ENCODE measurements around the gene SERPINE3.

Gene SERPINE3

DNA sequence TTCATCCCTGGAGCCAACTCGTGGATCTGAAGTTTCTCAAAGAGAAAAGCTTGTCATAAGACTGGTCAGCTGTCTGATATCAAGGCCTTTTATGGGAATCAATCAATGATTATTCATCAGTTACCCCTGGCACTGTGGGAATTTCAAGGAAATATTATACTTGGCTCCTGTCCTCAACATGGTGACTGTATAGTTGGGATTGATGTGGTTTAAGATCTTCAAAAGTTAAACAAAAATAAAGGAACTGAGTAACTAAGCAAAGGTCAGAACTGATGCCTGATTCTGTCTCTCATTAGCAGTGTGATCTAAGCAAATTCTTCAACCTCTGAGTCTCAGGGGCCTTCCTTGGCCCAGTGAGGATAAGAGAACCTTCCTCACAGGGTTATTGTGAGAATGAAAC is 22.2 kb upstream of the SERPINE3 start:
- no peak for TF ChIP-seq POLR2A (IDR thresholded peaks at IDR 0.05; ENCODE audit: low read depth, low read length)
- no peak for TF ChIP-seq POLR2AphosphoS5 (IDR thresholded peaks at IDR 0.05; ENCODE audit: low read depth, low read length)
- no peak for TF ChIP-seq TAF1 (IDR thresholded peaks at IDR 0.05; ENCODE audit: borderline replicate concordance, low read depth, low read length)
- no peak for DNase-seq (ENCODE audit: insufficient read length)
- no peak for FAIRE-seq

DNA sequence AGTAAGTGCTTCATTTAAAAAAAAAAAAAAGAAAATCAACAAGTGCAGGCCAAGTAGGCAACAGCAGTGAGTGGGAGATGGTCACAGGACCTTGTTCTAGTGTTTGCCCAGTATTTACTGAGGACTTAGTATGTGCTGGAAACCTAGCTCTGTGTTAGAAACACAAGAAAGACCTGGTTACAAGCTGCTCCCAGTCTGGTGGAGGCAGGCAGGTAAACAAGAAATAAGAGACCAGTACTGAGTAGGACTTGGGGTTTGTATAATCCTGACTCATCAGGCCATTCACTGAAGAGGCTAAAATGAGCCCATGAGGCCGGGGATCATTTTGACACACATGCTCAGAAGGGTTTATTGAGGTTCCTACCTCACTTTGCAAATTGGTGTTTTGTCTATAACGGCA is 21.5 kb upstream of the SERPINE3 start:
- TF ChIP-seq POLR2A (IDR thresholded peaks at IDR 0.05; ENCODE audit: low read depth, low read length) (no peak), POLR2AphosphoS5 (IDR thresholded peaks at IDR 0.05; ENCODE audit: low read depth, low read length) (no peak), TAF1 (IDR thresholded peaks at IDR 0.05; ENCODE audit: borderline replicate concordance, low read depth, low read length) (no peak)
- DNase-seq (ENCODE audit: insufficient read length) (no peak), FAIRE-seq (no peak)

DNA sequence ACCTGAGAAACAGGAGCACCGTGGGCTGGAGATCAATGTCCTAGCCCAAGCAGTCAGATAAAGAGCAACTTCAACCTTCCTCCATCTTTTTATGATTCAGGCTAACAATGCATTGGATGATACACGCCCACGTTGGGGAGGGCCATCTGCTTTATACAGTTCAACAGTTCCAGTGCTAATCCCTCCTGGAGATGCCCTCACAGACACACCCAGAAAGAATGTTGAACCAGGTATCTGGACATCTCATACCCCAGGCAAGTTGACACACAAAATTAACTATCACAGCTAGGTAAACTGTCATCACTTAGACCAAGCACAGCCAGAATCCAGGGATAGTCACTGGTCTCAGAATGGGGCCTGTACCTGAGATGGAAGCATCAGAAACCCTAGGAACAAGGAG is 20.6 kb upstream of the SERPINE3 start:
- DNase-seq (ENCODE audit: insufficient read length) (no peak), FAIRE-seq (no peak)
- no peak for TF ChIP-seq POLR2AphosphoS5 (IDR thresholded peaks at IDR 0.05; ENCODE audit: low read depth, low read length)
- TF ChIP-seq POLR2A (IDR thresholded peaks at IDR 0.05; ENCODE audit: low read depth, low read length): no peak
- TF ChIP-seq TAF1 (IDR thresholded peaks at IDR 0.05; ENCODE audit: borderline replicate concordance, low read depth, low read length): no peak

DNA sequence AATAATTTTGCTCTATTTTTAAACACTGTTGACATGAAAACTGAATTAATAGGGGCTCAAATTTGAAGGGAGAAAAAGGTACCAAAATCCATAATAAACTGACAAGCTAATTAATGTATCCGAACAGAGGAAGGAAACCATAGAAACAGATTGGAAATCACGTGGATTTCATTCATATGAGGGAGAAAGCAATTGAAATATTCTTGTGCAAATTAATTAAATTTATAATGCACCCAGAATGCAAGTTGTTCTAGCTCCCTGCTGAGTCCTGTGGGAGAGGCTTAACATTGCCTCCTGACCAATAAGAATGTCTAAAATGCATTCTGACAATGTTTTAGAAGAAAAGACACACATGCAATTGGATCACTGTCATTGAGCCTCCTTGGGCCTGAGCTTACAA is 17.7 kb upstream of the SERPINE3 start:
- no peak for FAIRE-seq
- no peak for TF ChIP-seq POLR2A (IDR thresholded peaks at IDR 0.05; ENCODE audit: low read depth, low read length)
- no peak for TF ChIP-seq POLR2AphosphoS5 (IDR thresholded peaks at IDR 0.05; ENCODE audit: low read depth, low read length)
- no peak for TF ChIP-seq TAF1 (IDR thresholded peaks at IDR 0.05; ENCODE audit: borderline replicate concordance, low read depth, low read length)

DNA sequence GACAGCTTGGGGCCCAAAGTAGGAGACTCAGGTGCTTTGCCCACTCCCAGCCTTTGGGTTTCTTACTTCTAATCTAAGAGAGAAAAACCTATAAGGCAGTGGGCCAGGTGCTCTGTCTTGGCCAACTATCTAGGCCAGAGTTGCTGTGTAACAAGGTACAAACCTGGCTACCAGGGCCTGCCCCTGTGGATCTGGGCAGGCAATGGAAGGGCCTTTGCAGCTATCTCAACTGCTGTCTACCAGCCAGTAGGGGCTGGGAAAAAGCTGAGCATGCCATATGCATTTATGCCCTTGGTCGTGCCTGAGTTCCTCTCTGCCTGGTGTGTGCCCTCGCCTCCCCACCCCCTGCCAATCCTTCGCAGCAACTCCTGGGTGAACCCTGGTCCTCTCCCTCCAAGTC is 16.7 kb upstream of the SERPINE3 start:
- no peak for DNase-seq (ENCODE audit: insufficient read length)

More for the DNA sequence above, 17.7 kb upstream of the SERPINE3 start:
- DNase-seq (ENCODE audit: insufficient read length): no peak

DNA sequence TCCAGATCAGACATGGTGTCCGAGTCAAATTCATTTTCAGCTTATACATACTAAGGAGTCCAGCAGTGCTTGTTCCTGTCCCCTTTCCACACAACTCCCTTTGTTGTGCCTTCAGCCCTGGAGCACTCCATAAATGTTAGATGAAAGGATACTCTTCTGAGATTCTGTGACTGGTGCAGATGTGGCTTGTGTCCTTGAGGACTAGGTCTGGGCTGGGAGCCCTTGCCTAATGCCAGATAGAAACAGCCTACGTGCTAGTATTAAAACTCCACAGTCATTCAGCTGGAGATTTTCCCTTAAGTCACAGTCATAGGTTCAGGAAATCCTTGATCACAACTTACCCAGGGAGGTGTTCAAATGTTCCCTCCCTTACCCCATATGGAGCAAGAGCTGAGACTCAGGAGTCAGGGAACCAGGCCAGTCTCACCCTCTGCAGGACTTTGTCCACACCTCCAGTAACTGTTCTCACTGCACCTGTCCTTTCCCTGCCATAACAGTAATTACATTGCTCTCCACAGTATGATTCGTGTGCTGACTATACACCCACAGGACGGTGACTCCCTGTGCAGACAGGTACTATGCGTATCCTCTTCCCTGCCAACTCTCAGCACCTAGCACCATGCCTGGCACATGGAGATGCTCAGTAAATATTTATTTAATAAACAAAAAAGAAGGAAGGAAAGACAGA is 15.5 kb upstream of the SERPINE3 start:
- FAIRE-seq: no peak
- TF ChIP-seq POLR2AphosphoS5 (IDR thresholded peaks at IDR 0.05; ENCODE audit: low read depth, low read length): no peak
- TF ChIP-seq TAF1 (IDR thresholded peaks at IDR 0.05; ENCODE audit: borderline replicate concordance, low read depth, low read length): no peak
- TF ChIP-seq POLR2A (IDR thresholded peaks at IDR 0.05; ENCODE audit: low read depth, low read length): no peak
- DNase-seq (ENCODE audit: insufficient read length): no peak

More for the DNA sequence above, 16.7 kb upstream of the SERPINE3 start:
- no peak for FAIRE-seq
- no peak for TF ChIP-seq POLR2A (IDR thresholded peaks at IDR 0.05; ENCODE audit: low read depth, low read length)
- TF ChIP-seq POLR2AphosphoS5 (IDR thresholded peaks at IDR 0.05; ENCODE audit: low read depth, low read length): no peak
- no peak for TF ChIP-seq TAF1 (IDR thresholded peaks at IDR 0.05; ENCODE audit: borderline replicate concordance, low read depth, low read length)

DNA sequence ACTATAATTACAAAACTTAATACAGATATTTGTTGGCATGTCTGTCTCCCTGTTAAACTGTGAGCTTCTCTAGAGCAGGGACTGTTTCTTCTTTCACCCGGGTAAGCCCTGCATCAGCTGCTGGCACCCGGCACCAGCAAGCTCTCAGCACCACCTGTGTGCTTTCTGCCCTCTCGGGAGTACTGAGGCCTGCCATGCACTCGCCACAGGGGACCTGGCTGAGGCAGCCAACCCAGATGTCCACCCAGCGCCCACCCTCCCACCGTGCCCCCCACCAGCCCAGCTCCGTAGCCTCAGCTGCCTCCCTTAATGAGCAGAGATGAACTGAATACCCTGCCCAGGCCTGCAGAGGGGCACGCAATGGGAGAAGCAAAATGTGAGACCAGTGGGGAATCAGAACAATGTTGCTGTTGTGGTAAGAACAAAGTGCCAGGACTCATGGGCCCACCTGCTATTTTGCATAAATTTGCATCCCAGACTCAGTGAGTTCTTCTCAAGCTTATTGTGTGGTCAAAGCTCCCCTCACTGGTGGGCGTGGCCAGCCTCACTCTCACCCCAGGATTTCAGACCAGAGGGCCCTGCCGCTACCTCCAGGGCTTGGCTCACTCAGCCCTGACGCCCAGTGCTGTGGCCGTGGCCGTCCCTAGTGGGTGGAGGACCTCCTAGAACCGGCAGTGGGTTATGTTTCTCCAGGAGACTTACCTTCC is 14.6 kb upstream of the SERPINE3 start:
- TF ChIP-seq POLR2AphosphoS5 (IDR thresholded peaks at IDR 0.05; ENCODE audit: low read depth, low read length) (no peak), TAF1 (IDR thresholded peaks at IDR 0.05; ENCODE audit: borderline replicate concordance, low read depth, low read length) (no peak), POLR2A (IDR thresholded peaks at IDR 0.05; ENCODE audit: low read depth, low read length) (no peak)
- peak; percentile 77 for FAIRE-seq
- DNase-seq (ENCODE audit: insufficient read length): peak; percentile 13

DNA sequence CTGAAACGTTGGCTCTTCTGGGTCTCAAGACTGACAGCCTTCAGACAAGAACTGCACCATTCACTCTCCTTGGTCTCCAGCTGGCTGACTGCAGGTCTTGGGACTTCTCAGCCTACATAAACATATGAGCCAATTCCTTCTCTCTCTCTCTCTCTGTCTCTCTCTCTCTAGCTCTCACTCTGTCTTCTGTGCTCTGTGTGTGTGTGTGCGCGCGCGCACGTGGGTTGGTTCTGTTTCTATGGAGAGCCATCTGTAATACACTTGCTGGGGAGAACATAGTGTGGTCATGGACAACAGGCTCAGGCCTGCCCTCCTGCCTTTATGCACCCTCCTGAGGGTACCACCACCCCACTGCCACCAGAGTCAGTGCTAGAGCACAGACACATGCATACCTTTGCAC is 13.7 kb upstream of the SERPINE3 start:
- TF ChIP-seq POLR2AphosphoS5 (IDR thresholded peaks at IDR 0.05; ENCODE audit: low read depth, low read length) (no peak), TAF1 (IDR thresholded peaks at IDR 0.05; ENCODE audit: borderline replicate concordance, low read depth, low read length) (no peak)
- FAIRE-seq (no peak), DNase-seq (ENCODE audit: insufficient read length) (no peak)

DNA sequence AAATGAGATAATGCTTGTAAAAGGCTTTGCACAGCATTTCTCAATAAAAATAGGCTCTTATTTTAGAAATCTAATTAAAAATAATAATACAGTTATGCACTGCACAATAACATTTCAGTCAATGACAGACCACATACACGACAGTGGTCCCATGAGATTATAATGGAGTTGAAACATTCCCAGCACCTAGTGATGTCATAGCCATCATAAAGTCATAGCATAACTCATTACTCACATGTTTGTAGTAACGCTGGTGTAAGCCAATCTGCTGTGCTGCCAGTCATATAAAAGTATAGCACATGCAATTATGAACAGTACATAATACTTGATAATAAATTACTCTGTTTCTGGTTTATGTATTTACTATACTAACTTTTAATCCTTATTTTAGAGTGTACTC is 12.7 kb upstream of the SERPINE3 start:
- DNase-seq (ENCODE audit: insufficient read length): no peak
- no peak for FAIRE-seq
- TF ChIP-seq TAF1 (IDR thresholded peaks at IDR 0.05; ENCODE audit: borderline replicate concordance, low read depth, low read length) (no peak), POLR2AphosphoS5 (IDR thresholded peaks at IDR 0.05; ENCODE audit: low read depth, low read length) (no peak), POLR2A (IDR thresholded peaks at IDR 0.05; ENCODE audit: low read depth, low read length) (no peak)

DNA sequence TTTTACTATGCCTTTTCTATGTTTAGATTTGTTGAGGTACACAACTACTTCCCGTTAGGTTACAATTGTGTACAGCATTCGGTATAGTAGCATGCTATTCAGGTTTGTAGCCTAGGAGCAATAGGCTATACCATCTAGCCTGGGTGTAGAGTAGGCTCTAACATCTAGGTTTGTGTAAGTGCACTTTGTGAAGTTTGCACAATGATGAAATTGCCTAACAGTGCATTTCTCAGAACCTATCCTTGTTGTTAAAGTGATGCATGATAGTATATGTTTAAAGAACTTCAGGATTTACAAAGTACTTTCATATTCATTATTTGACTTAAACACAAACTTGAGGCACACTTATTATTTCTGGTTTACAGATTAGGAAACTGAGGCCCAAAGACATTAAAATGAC is 11.5 kb upstream of the SERPINE3 start:
- FAIRE-seq (no peak), DNase-seq (ENCODE audit: insufficient read length) (no peak)
- no peak for TF ChIP-seq POLR2AphosphoS5 (IDR thresholded peaks at IDR 0.05; ENCODE audit: low read depth, low read length)
- TF ChIP-seq TAF1 (IDR thresholded peaks at IDR 0.05; ENCODE audit: borderline replicate concordance, low read depth, low read length): no peak
- no peak for TF ChIP-seq POLR2A (IDR thresholded peaks at IDR 0.05; ENCODE audit: low read depth, low read length)

DNA sequence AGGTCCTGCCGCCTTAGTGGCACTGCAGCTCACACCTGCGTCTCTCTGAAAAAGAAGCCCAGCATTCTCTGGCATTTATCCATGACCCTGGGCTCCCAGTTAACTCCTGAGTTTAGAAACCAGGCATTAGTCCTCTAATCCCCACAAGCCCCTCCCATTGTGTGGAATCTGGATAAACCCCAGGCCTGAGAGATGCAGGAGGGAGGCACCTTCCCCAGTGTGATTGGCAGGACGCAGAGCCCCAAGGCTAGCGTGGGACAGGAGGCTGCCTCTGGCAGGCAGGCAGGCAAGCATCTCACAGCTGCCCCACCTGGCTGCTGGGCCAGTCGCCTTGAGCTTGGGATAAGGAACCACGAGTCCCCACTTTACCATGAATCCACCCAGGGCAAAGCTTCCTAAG is 11.0 kb upstream of the SERPINE3 start:
- DNase-seq (ENCODE audit: insufficient read length): no peak
- TF ChIP-seq POLR2AphosphoS5 (IDR thresholded peaks at IDR 0.05; ENCODE audit: low read depth, low read length): no peak
- TF ChIP-seq TAF1 (IDR thresholded peaks at IDR 0.05; ENCODE audit: borderline replicate concordance, low read depth, low read length): no peak
- TF ChIP-seq POLR2A (IDR thresholded peaks at IDR 0.05; ENCODE audit: low read depth, low read length): no peak
- no peak for FAIRE-seq

DNA sequence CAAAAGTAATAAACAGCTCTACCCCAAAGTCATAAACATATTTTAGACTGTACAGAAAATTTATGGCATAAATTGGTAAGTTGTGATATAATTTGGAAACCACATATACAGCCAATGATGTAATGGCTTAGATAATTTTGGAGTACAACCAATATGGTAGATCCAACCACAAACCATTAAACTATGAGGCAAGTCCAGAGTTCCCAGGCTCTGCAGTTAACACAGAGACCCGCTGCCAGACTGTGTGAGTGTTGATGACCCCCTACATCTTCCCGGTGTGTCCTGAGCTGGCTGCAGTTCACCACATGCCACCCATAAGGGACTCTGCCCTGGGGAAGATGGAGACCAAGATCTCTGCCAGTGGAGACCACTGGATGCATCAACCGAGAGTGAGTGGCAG is 9.9 kb upstream of the SERPINE3 start:
- DNase-seq (ENCODE audit: insufficient read length): no peak
- TF ChIP-seq TAF1 (IDR thresholded peaks at IDR 0.05; ENCODE audit: borderline replicate concordance, low read depth, low read length): no peak
- TF ChIP-seq POLR2A (IDR thresholded peaks at IDR 0.05; ENCODE audit: low read depth, low read length): no peak
- TF ChIP-seq POLR2AphosphoS5 (IDR thresholded peaks at IDR 0.05; ENCODE audit: low read depth, low read length): no peak
- no peak for FAIRE-seq

Measured in GM12892 (cell line).